Measurements from ENCODE around the gene ST3GAL4. TPM values are rescaled to one million over a fixed set of nuclear protein-coding genes. Genes with fewer than 3 reads are reported as not detected.
A peak's percentile ranks its signal among the peaks of the same experiment; 100 is the strongest.

Gene ST3GAL4
- total RNA-seq, 1 donor from 2014 or later, result 61.4 TPM

- no peak for TF ChIP-seq CTCF (IDR thresholded peaks at IDR 0.05)
- no peaks in the 10 kb centered on the region for H3K36me3 ChIP-seq
- no peak overlapping the region for H3K4me3 ChIP-seq
- H3K4me1 ChIP-seq, result no peaks in the 10 kb centered on the region
- intact Hi-C loops (cut with DNase I), result no loop called here
- no peaks in the 10 kb centered on the region for H3K9me3 ChIP-seq
- no peak overlapping the region for H3K27ac ChIP-seq
- DNase-seq (ENCODE audit: low spot score in 2 of 2), result no peak
- no peaks in the 10 kb centered on the region for H3K27me3 ChIP-seq
These were observed 69.1 kb downstream of the ST3GAL4 start for GRCh38 chr11:126424471-126425039.

- TF ChIP-seq CTCF (IDR thresholded peaks at IDR 0.05), result no peak
- no peak overlapping the region for H3K27ac ChIP-seq
- no peaks in the 10 kb centered on the region for H3K9me3 ChIP-seq
- DNase-seq (ENCODE audit: low spot score in 2 of 2), result no peak
- H3K27me3 ChIP-seq, result no peaks in the 10 kb centered on the region
- no peak overlapping the region for H3K4me3 ChIP-seq
- H3K36me3 ChIP-seq, result no peaks in the 10 kb centered on the region
- no peaks in the 10 kb centered on the region for H3K4me1 ChIP-seq
- intact Hi-C loops (cut with DNase I), result no loop called here
These were observed 70.6 kb downstream of the ST3GAL4 start for GRCh38 chr11:126426106-126426505.

GRCh38 chr11:126426820-126427749, 71.6 kb downstream of the ST3GAL4 start:
- Histone ChIP-seq H3K4me1 (peaks cover 0 to 2% of the 10 kb centered on the region in 2 donors), H3K9me3 (no peaks in the 10 kb centered on the region), H3K4me3 (no peak overlapping the region), H3K36me3 (no peaks in the 10 kb centered on the region), H3K27me3 (no peaks in the 10 kb centered on the region), H3K27ac (no peak overlapping the region)
- DNase-seq (ENCODE audit: low spot score in 2 of 2), result no peak
- no peak for TF ChIP-seq CTCF (IDR thresholded peaks at IDR 0.05)
- intact Hi-C loops (cut with DNase I), result no loop called here

GRCh38 chr11:126430581-126431335, 75.3 kb downstream of the ST3GAL4 start:
- H3K9me3 ChIP-seq, result no peaks in the 10 kb centered on the region
- peak overlapping the region; percentile 43 to 62 for H3K27ac ChIP-seq
- no peak for TF ChIP-seq CTCF (IDR thresholded peaks at IDR 0.05)
- no peak overlapping the region for H3K4me3 ChIP-seq
- no peak for DNase-seq (ENCODE audit: low spot score in 2 of 2)
- intact Hi-C loops (cut with DNase I), result no loop called here
- H3K36me3 ChIP-seq, result no peaks in the 10 kb centered on the region
- H3K27me3 ChIP-seq, result no peaks in the 10 kb centered on the region
- H3K4me1 ChIP-seq, result peaks cover 0 to 8% of the 10 kb centered on the region in 2 donors

- intact Hi-C loops (cut with DNase I), result no loop called here
- DNase-seq (ENCODE audit: low spot score in 2 of 2), result peak in 1 of 2 donors; percentile 80
- H3K4me3 ChIP-seq, result no peak overlapping the region
These were observed 76.0 kb downstream of the ST3GAL4 start for GRCh38 chr11:126431401-126432064.

More at GRCh38 chr11:126431401-126432064, 76.0 kb downstream of the ST3GAL4 start:
- H3K27me3 ChIP-seq, result no peaks in the 10 kb centered on the region
- TF ChIP-seq CTCF (IDR thresholded peaks at IDR 0.05), result no peak
- H3K4me1 ChIP-seq, result peaks cover 0 to 8% of the 10 kb centered on the region in 2 donors
- H3K27ac ChIP-seq, result peak overlapping the region; percentile 62 to 67
- H3K9me3 ChIP-seq, result no peaks in the 10 kb centered on the region
- H3K36me3 ChIP-seq, result no peaks in the 10 kb centered on the region

Data from ascending aorta (tissue), 2 donors.